Dendritic cell treated with granulocyte-macrophage colony-stimulating factor and Interleukin-4, amounts not matched to agents 40 ng/mL and 50 ng/mL, for 4 days (primary cell): ENCODE measurements around the gene RETREG1.

Experiments used
- H3K27ac Mint-ChIP-seq: one replicate; pipeline ENCODE4 v1.8.0; 2022; ENCODE audit warnings: mild to moderate bottlenecking, mixed read lengths
- H3K27me3 Mint-ChIP-seq: one replicate; pipeline ENCODE4 v1.8.0; 2022; ENCODE audit warnings: mild to moderate bottlenecking, mixed read lengths
- H3K36me3 Mint-ChIP-seq: one replicate; pipeline ENCODE4 v1.8.0; 2022; ENCODE audit warnings: low read depth, mixed read lengths
- H3K4me1 Mint-ChIP-seq: one replicate; pipeline ENCODE4 v1.8.0; 2022; ENCODE audit warnings: low read depth, mixed read lengths
- H3K4me3 Mint-ChIP-seq: one replicate; pipeline ENCODE4 v1.8.0; 2022; ENCODE audit warnings: mild to moderate bottlenecking, moderate library complexity, mixed read lengths
- H3K9me3 Mint-ChIP-seq: one replicate; pipeline ENCODE4 v1.8.0; 2022; ENCODE audit warnings: mixed read lengths
- intact Hi-C: fragments of 100-400 bp; cut with micrococcal nuclease; formaldehyde crosslinking; loops from one replicate; pipeline ENCODE4 v1.15.0; 2022

Gene RETREG1

DNA sequence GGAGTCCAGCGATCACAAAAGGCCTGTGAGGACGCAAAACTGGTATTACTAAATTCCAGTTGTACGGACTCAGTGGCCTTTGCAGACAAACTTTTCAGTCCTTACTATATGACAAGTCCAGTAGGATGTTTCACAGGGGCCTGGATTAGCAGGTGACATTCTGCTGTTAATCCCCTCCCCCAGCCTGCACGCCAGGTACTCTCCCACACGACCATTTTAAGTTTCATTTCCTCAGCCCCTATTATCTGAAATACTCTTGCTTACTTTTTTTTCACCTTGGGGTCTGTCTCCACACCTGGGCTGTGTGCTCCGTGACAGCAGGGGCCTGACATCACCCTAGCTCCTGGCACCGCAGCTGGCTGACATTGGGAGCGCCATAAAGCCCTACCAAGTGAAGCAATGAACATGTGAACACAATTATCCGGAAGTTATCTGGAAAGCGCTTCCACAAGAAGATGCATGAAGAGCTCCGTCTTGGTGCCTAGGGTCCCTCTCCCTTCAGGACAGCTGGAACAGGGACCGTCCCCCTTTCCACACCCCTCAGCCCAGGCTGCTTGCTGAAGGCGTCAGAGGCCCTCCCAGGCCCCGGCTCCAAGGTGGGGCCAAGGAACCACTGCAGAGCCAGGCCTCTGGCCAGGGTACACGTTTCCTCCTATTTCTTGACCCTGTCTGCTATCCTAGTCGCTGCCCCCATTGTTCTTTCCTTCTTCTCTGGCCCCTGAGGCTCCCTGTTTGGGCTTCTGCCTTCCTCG lies 111.5 kb downstream of the RETREG1 start:
- H3K9me3 Mint-ChIP-seq = no peaks in the 10 kb centered on the region
- H3K36me3 Mint-ChIP-seq = no peaks in the 10 kb centered on the region
- H3K4me1 Mint-ChIP-seq = peaks cover 8% of the 10 kb centered on the region
- H3K27me3 Mint-ChIP-seq = peaks cover 3% of the 10 kb centered on the region
- intact Hi-C loops = no loop called here
- H3K4me3 Mint-ChIP-seq = no peak overlapping the region
- no peak overlapping the region for H3K27ac Mint-ChIP-seq

DNA sequence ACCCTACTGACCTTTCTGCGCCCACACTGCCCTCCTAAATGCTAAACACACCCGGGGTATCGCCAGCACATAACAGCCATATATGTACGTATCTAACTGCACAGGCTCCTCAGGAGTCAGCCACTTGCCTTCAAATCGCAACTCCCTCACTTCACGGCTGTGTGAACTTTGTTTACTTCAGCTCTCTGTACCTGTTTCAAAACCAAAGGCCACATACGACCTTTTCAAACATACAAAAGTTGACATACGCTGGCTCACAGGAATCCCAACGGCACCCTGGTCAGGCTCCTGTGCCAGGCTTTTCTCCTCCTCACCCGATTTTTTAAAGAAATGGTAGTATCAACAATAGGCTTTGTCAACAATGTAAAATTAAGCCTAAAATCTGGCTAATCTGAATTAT lies 112.2 kb downstream of the RETREG1 start:
- Mint-ChIP-seq H3K36me3 (no peaks in the 10 kb centered on the region), H3K27ac (no peak overlapping the region), H3K9me3 (no peaks in the 10 kb centered on the region), H3K4me1 (peaks cover 8% of the 10 kb centered on the region), H3K4me3 (no peak overlapping the region), H3K27me3 (peaks cover 3% of the 10 kb centered on the region)
- intact Hi-C loops = no loop called here

DNA sequence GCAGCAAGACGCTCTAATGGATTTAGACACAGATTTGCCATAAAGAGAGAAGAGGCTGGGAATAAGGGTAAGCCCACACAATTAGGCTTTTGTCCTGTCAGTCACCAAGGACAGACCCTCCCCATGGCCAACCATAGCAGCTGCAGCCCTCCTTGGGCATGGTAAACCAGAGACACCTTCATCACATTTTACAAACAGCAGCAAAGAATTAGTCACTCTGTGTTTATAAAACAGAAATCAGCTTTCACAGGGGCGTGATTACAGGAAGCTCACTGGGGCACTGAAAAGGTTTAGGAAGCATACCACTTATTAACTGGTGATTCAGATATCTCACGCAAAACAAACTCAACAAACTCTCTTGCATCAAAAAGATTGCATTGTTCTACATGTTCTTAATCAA lies 113.9 kb downstream of the RETREG1 start:
- no peak overlapping the region for H3K4me3 Mint-ChIP-seq
- no peaks in the 10 kb centered on the region for H3K27me3 Mint-ChIP-seq
- intact Hi-C loops = no loop called here
- no peaks in the 10 kb centered on the region for H3K4me1 Mint-ChIP-seq
- H3K9me3 Mint-ChIP-seq = no peaks in the 10 kb centered on the region
- no peaks in the 10 kb centered on the region for H3K36me3 Mint-ChIP-seq
- H3K27ac Mint-ChIP-seq = no peak overlapping the region

DNA sequence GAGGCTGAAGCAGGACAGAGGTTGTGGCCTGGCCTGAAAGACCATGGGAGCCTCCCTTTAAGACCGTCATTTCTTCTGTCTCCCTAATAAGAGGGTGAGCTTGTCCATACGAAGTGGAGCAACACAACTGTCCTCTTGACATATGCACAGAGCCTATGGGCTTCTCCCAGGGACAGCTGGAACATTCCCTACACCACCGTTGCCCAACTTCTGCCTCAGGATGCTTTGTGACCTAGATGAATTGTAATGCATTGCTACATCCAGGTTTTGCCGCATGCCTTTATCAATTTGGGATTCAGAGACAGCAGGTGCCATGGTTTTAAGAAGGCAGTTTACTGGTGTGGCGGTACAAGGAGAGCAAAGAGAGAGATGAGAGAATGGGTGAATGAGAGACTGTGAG lies 116.8 kb downstream of the RETREG1 start:
- Mint-ChIP-seq H3K27me3 (no peaks in the 10 kb centered on the region), H3K27ac (no peak overlapping the region), H3K36me3 (no peaks in the 10 kb centered on the region), H3K9me3 (peaks cover under 1% of the 10 kb centered on the region), H3K4me3 (no peak overlapping the region), H3K4me1 (no peaks in the 10 kb centered on the region)
- intact Hi-C loops = no loop called here

DNA sequence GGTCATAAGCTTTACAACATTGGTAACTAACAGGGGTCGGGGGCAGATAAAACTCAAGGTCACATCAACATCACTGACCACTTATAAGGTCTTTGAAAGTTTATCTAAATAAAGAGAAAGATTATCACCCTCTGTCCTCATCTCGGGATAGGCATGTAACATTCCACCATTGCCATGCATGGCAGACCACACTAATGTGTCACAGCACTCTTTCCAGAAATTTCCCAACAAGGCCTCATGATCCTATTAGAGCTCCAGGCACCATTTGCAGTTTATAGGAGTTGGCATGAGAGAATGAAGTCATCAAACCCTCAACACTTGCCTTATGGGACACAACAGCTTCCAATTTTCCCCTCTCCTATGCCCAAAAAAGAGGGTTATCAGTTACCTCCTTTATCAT lies 119.3 kb downstream of the RETREG1 start:
- Mint-ChIP-seq H3K36me3 (no peaks in the 10 kb centered on the region), H3K4me3 (no peak overlapping the region), H3K9me3 (peaks cover 10% of the 10 kb centered on the region), H3K4me1 (no peaks in the 10 kb centered on the region), H3K27ac (no peak overlapping the region), H3K27me3 (no peaks in the 10 kb centered on the region)
- intact Hi-C loops = loop anchor here (10.0 kb wide), 1 partner anchor 167 kb away; no protein-coding TSS in a partner anchor

DNA sequence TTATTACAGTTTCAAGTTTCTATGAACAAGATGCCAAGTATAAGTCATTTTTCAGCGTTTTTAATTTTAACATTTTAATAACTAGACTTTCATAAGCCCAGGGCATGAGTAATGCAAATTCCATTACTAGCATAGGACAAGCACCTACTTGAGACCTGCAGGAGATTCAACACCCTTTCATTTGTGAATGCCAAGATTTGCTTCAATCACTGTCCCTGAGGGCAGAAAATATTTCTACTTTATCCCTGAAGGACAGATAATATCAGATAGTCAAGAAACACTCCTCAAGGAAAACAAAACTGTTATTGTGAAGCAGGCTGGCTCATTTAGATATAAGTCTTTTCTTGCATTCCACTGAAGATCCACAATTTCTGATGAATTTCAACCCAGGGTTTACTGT lies 123.5 kb downstream of the RETREG1 start:
- H3K27me3 Mint-ChIP-seq = no peaks in the 10 kb centered on the region
- H3K4me3 Mint-ChIP-seq = no peak overlapping the region
- no peaks in the 10 kb centered on the region for H3K36me3 Mint-ChIP-seq
- intact Hi-C loops = loop anchor here (5.0 to 10.0 kb wide), 2 partner anchors 172 to 709 kb away; no protein-coding TSS in a partner anchor
- H3K27ac Mint-ChIP-seq = no peak overlapping the region
- peaks cover 10% of the 10 kb centered on the region for H3K9me3 Mint-ChIP-seq
- H3K4me1 Mint-ChIP-seq = no peaks in the 10 kb centered on the region

DNA sequence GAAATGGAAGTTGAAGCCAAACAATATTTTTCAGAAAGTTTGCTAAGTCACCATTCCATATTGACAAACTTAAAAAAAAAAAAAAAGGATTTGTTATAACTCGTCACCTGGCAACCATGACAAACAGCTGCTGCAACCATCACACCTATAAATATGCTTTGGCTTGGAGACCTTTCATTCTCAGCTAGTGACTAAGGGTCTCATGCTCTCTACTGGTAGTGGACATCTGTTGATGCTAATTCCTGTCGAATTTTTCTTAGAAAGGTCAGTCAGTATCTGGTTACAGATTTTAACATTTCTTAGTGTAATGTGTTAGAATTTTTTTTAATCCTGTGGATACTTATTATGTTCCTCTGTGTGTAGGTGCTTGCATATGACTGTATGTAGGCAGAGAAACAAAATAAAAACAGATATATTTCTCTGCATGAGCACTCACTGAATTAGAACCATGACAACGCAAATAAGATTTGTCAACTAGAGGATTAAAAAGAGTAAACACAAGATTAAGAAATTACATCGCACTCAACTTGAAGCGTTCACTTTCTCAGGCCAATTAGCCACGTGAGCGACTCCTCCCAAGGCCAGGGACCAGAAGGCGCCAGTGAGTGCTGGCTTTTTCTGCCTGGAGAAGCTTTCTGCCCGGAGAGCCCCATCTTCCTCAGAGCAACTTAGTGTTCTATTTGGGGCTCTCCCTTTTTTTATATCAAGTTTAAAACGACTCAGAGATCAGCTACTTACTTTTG lies 124.2 kb downstream of the RETREG1 start:
- Mint-ChIP-seq H3K4me1 (no peaks in the 10 kb centered on the region), H3K27ac (no peak overlapping the region), H3K36me3 (no peaks in the 10 kb centered on the region), H3K4me3 (no peak overlapping the region), H3K27me3 (no peaks in the 10 kb centered on the region), H3K9me3 (peaks cover 10% of the 10 kb centered on the region)
- intact Hi-C loops = loop anchor here (5.0 to 10.0 kb wide), 2 partner anchors 172 to 710 kb away; no protein-coding TSS in a partner anchor

DNA sequence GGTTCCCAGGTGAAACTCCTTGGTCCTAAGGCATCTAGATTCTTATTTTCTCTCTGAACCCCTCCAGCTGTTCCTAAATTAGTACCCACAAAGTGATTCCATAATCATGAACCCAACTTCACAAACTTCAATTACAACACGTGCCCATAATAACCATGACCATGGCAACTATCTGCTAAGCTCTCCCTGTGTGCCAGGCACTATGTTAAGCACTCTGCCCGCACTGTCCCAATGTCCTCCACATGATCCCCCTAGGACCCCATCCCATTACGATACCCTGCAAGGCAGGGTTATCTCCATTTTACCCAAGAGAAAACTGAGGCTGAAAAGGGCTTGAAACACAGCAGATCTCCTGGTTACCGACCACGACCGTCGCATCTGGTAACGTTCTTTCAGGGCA lies 125.9 kb downstream of the RETREG1 start:
- Mint-ChIP-seq H3K4me1 (no peaks in the 10 kb centered on the region), H3K4me3 (no peak overlapping the region), H3K9me3 (peaks cover 10% of the 10 kb centered on the region), H3K27ac (no peak overlapping the region), H3K27me3 (no peaks in the 10 kb centered on the region), H3K36me3 (no peaks in the 10 kb centered on the region)
- intact Hi-C loops = loop anchor here (5.0 to 10.0 kb wide), 2 partner anchors 174 to 711 kb away; no protein-coding TSS in a partner anchor

DNA sequence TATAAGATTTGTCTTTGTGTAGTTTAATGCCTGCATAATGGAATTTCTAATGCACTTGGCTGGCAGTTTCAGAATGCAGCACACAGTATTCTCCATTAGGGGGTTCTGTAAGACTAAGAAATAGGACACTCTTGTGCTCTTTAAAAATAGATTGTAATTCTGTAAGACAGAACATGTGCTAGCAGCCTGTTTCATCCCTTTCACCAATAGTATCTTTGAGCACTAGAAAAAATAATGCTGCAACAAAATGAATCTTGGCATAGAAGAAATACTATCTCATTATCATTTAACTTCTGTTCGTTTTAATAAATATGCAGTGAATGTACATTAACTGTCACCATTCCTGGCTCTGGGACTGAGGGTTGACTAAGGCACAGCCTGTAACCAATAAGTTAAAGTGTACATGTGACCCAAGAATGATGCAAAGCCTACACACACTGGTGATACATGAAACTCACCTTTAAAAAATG lies 127.4 kb downstream of the RETREG1 start:
- Mint-ChIP-seq H3K4me1 (no peaks in the 10 kb centered on the region), H3K4me3 (no peak overlapping the region), H3K27ac (no peak overlapping the region), H3K36me3 (no peaks in the 10 kb centered on the region), H3K9me3 (peaks cover 3% of the 10 kb centered on the region), H3K27me3 (no peaks in the 10 kb centered on the region)
- intact Hi-C loops = loop anchor here (1.0 to 10.0 kb wide), 2 partner anchors 61 to 695 kb away; no protein-coding TSS in a partner anchor

DNA sequence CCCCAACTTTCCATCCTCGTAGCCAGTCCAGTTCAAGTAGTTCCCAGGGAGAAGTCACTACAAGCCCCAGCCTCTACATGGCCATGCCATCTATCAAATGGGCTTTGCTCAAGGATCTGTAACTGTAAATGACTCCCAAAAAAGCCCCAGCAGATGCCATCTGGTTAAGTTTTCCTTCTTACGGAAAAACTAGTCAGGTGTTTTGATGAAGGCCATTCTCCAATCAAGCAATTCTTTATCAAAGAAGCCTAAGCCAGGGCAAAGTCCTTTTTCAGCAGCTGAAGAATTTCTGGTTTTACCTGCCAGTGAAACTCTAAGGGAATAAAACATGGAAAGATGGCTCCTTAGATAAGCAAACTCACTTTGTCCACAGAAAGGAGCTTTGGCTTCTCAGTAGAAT lies 129.3 kb downstream of the RETREG1 start:
- H3K27ac Mint-ChIP-seq = no peak overlapping the region
- no peaks in the 10 kb centered on the region for H3K36me3 Mint-ChIP-seq
- H3K27me3 Mint-ChIP-seq = no peaks in the 10 kb centered on the region
- no peak overlapping the region for H3K4me3 Mint-ChIP-seq
- no peaks in the 10 kb centered on the region for H3K4me1 Mint-ChIP-seq
- intact Hi-C loops = loop anchor here (10.0 kb wide), 1 partner anchor 697 kb away; no protein-coding TSS in a partner anchor
- H3K9me3 Mint-ChIP-seq = no peaks in the 10 kb centered on the region

DNA sequence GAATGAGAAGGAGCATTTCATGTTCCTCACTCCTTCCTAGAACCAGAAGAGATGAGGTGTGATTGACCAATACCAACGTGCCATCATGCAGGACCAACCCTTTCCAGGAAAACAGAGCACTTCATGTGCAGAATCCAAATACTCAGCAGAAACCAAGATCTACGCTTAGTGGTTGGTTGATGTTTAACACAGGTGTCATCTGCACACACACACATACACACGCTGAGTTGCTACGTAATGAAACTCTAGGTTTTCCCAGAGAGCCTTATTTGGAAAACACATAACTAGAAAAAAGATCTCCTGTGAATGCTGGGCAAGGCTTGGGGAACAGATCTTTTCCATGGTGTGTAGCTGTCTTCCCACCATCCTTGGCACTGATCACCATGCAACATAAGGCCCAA lies 130.1 kb downstream of the RETREG1 start:
- no peak overlapping the region for H3K27ac Mint-ChIP-seq
- no peak overlapping the region for H3K4me3 Mint-ChIP-seq
- no peaks in the 10 kb centered on the region for H3K36me3 Mint-ChIP-seq
- no peaks in the 10 kb centered on the region for H3K4me1 Mint-ChIP-seq
- no peaks in the 10 kb centered on the region for H3K27me3 Mint-ChIP-seq
- no peaks in the 10 kb centered on the region for H3K9me3 Mint-ChIP-seq
- intact Hi-C loops = loop anchor here (10.0 kb wide), 1 partner anchor 698 kb away; no protein-coding TSS in a partner anchor

DNA sequence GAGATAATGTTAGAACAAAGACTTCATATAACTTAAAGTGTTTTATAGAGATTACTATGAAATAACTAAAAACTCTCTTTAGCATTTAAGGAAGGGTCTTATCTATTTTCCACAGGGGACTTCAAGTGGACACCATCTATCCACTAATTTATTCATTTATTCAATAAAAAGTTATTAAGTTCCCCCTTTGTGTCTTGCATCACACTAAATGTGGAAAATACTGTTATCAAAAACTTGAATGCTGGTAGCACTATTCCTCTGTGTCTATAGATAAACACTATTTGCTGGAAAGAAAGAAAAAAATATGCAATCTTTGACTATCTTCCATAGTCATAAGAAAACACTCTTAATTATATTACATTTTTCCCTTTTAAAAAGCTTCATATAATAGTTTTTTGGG lies 131.1 kb downstream of the RETREG1 start:
- intact Hi-C loops = loop anchor here (10.0 kb wide), 1 partner anchor 699 kb away; no protein-coding TSS in a partner anchor
- Mint-ChIP-seq H3K4me1 (no peaks in the 10 kb centered on the region), H3K27me3 (no peaks in the 10 kb centered on the region), H3K9me3 (no peaks in the 10 kb centered on the region), H3K27ac (no peak overlapping the region), H3K4me3 (no peak overlapping the region), H3K36me3 (no peaks in the 10 kb centered on the region)

DNA sequence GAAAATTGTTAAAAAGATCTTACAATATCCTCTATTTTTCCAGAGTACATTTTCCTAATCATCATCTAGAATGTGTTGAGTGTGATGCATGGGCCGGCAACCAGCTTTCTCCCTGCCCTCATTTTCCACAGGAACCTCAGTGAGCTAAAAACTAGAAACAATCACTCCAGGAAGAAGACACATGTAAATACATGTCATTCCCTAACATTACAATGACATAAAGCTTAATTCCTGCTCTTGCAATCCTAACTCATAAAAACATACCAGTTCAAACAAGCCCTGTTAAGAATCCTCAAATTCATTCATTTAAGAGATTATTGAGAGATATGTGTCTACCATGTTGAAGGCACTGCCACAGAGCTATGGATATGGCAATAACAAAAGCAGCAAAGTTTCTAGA lies 132.7 kb downstream of the RETREG1 start:
- H3K27me3 Mint-ChIP-seq = peaks cover 2% of the 10 kb centered on the region
- H3K4me3 Mint-ChIP-seq = no peak overlapping the region
- H3K36me3 Mint-ChIP-seq = no peaks in the 10 kb centered on the region
- H3K9me3 Mint-ChIP-seq = no peaks in the 10 kb centered on the region
- H3K4me1 Mint-ChIP-seq = no peaks in the 10 kb centered on the region
- H3K27ac Mint-ChIP-seq = no peak overlapping the region
- intact Hi-C loops = loop anchor here (10.0 kb wide), 1 partner anchor 701 kb away; no protein-coding TSS in a partner anchor

DNA sequence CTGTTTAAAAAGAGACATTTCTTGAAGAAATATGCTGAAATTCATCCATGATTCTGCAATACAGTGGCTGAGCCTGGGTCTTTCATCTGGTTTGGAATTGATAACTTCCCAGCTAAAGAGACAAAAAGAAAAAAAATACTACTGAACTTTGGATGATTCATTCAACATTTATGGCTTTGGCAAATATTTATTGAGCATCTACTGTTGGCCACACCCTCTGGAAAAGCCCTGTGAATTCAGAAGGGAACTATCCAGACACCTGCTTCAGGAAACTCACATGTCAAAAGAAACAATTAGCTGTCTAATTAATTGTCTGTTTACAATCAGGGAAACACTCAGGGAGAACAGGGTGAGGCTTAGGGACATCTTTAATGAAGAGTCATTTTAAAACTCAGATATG lies 133.4 kb downstream of the RETREG1 start:
- Mint-ChIP-seq H3K27ac (no peak overlapping the region), H3K4me1 (no peaks in the 10 kb centered on the region), H3K27me3 (peaks cover 3% of the 10 kb centered on the region), H3K4me3 (no peak overlapping the region), H3K9me3 (no peaks in the 10 kb centered on the region), H3K36me3 (no peaks in the 10 kb centered on the region)
- intact Hi-C loops = loop anchor here (10.0 kb wide), 1 partner anchor 701 kb away; no protein-coding TSS in a partner anchor
